Activated T-helper 2 cell treated with anti-CD3 and anti-CD28 coated beads, Interferon-gamma antibody, Interleukin-2, Interleukin-4, amounts not matched to agents 10 μg/mL and 5 μg/mL and 100 μg/mL, durations not matched to agents 14 hours and 24 hours and 36 hours (primary cell): Measurements from ENCODE around the gene STAT6. TPM values are rescaled to one million over a fixed set of nuclear protein-coding genes. Genes with fewer than 3 reads are reported as not detected.
A peak's percentile ranks its signal among the peaks of the same experiment; 100 is the strongest.

Experiments used
- DNase-seq: peaks from one replicate; pipeline ENCODE4 v3.0.0; 2021; ENCODE audit warnings: low spot score
- H3K27ac Mint-ChIP-seq: one replicate; pipeline ENCODE4 v1.8.0; 2021; ENCODE audit warnings: mixed read lengths
- H3K27me3 Mint-ChIP-seq: one replicate; pipeline ENCODE4 v1.8.0; 2021; ENCODE audit warnings: low read depth, mixed read lengths
- H3K36me3 Mint-ChIP-seq: one replicate; pipeline ENCODE4 v1.8.0; 2021; ENCODE audit warnings: low read depth, mixed read lengths
- H3K4me1 Mint-ChIP-seq: one replicate; pipeline ENCODE4 v1.8.0; 2021; ENCODE audit warnings: low read depth, mixed read lengths
- H3K4me3 Mint-ChIP-seq: one replicate; pipeline ENCODE4 v1.8.0; 2021; ENCODE audit warnings: low read depth, mild to moderate bottlenecking, moderate library complexity, mixed read lengths
- H3K9me3 Mint-ChIP-seq: one replicate; pipeline ENCODE4 v1.8.0; 2021; ENCODE audit warnings: mixed read lengths
- intact Hi-C: fragments of 100-400 bp; cut with micrococcal nuclease; formaldehyde crosslinking; loops from one replicate; pipeline ENCODE4 v1.15.1; 2023
- total RNA-seq: library from RNA; stranded (reverse); gene quantifications from 2 replicates; pipeline ENCODE4 v1.2.3, GENCODE V29; 2022

The STAT6 gene
- total RNA-seq, 1 donor from 2014 or later = 341 TPM

DNA sequence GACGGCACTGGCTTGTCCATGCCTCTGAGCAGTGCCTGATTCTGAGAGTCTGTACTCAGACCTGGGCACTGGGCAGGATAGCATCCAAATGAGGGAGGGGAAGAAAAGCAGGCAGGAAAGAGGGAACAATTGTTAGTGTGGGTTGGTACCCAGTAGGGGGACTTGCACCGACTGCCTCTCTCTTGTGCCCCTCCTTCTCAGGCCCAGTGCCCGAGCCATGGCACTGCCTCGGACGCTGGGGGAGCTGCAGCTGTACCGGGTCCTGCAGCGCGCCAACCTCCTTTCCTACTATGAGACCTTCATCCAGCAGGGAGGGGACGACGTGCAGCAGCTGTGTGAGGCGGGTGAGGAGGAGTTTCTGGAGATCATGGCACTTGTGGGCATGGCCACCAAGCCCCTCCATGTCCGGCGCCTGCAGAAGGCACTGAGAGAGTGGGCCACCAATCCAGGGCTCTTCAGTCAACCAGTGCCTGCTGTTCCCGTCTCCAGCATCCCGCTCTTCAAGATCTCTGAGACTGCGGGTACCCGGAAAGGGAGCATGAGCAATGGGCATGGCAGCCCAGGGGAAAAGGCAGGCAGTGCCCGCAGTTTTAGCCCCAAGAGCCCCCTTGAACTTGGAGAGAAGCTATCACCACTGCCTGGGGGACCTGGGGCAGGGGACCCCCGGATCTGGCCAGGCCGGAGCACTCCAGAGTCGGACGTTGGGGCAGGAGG lies 20.1 kb downstream of the STAT6 start:
- intact Hi-C loops = no loop called here
- H3K4me1 Mint-ChIP-seq = peaks cover 59% of the 10 kb centered on the region
- peak overlapping the region; percentile 99 for H3K4me3 Mint-ChIP-seq
- no peaks in the 10 kb centered on the region for H3K9me3 Mint-ChIP-seq
- no peaks in the 10 kb centered on the region for H3K27me3 Mint-ChIP-seq
- DNase-seq = no peak
- peak overlapping the region; percentile 59 for H3K27ac Mint-ChIP-seq
- H3K36me3 Mint-ChIP-seq = peaks cover 69% of the 10 kb centered on the region

DNA sequence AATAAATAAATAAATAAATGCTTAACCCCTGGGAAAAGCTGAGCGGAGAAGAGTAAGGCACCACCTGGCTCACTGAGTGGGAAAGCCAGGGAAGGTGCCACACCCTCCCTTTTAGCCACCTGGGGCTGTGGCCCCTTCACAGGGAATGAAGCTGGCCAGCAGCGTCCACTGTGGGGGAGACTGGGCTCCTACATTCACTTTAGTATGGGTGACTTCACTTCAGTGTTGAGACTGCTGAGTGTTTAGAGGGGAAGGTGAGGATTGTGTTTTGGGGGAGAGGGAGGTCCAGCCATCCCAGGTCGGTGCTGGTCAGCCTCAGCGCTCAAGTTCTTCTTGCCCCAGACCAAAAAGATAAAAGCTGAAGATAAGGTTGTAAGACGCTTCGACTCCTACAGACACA lies 20.7 kb downstream of the STAT6 start:
- Mint-ChIP-seq H3K36me3 (peaks cover 63% of the 10 kb centered on the region), H3K27ac (peak overlapping the region; percentile 59), H3K4me3 (peak overlapping the region; percentile 99), H3K4me1 (peaks cover 64% of the 10 kb centered on the region), H3K9me3 (no peaks in the 10 kb centered on the region), H3K27me3 (no peaks in the 10 kb centered on the region)
- intact Hi-C loops = no loop called here
- no peak for DNase-seq

- H3K27ac Mint-ChIP-seq = peak overlapping the region; percentile 88
- H3K36me3 Mint-ChIP-seq = peaks cover 59% of the 10 kb centered on the region
- peak; percentile 54 for DNase-seq
- no peaks in the 10 kb centered on the region for H3K27me3 Mint-ChIP-seq
- H3K4me3 Mint-ChIP-seq = peak overlapping the region; percentile 99
- H3K9me3 Mint-ChIP-seq = no peaks in the 10 kb centered on the region
- peaks cover 65% of the 10 kb centered on the region for H3K4me1 Mint-ChIP-seq
- intact Hi-C loops = loop anchor here (1.0 to 5.0 kb wide), 4 partner anchors 20 to 452 kb away; partner anchors contain the start of genes DDIT3, MBD6 and SHMT2
Measured at GRCh38 chr12:57089271-57090245, 21.6 kb downstream of the STAT6 start.

GRCh38 chr12:57088354-57089270 lies 22.6 kb downstream of the STAT6 start, which contains the start of gene NAB2:
Gene NAB2, plus strand, starts transcription at chr12:57089114. Its CDS starts 158 bp downstream, at chr12:57089272.
- Mint-ChIP-seq H3K27ac (peak within 1 kb of the TSS; percentile 98), H3K36me3 (peaks cover 54% of the 10 kb centered on the region), H3K9me3 (no peaks in the 10 kb centered on the region), H3K4me3 (peak within 1 kb of the TSS; percentile 99), H3K27me3 (no peaks in the 10 kb centered on the region), H3K4me1 (peaks cover 62% of the 10 kb centered on the region)
- peak; percentile 91 for DNase-seq
- intact Hi-C loops = loop anchor here (1.0 to 5.0 kb wide), 6 partner anchors 10 to 451 kb away; partner anchors contain the start of genes DDIT3, MBD6, NEMP1 and PTGES3

GRCh38 chr12:57087691-57088353 lies 23.3 kb downstream of the STAT6 start:
- peaks cover 60% of the 10 kb centered on the region for H3K4me1 Mint-ChIP-seq
- H3K4me3 Mint-ChIP-seq = peak overlapping the region; percentile 94
- H3K27ac Mint-ChIP-seq = peak overlapping the region; percentile 98
- no peaks in the 10 kb centered on the region for H3K9me3 Mint-ChIP-seq
- intact Hi-C loops = loop anchor here (1.0 to 5.0 kb wide), 8 partner anchors 10 to 451 kb away; partner anchors contain the start of genes DDIT3, MBD6, NACA and NEMP1
- DNase-seq = peak; percentile 61
- peaks cover 46% of the 10 kb centered on the region for H3K36me3 Mint-ChIP-seq
- H3K27me3 Mint-ChIP-seq = no peaks in the 10 kb centered on the region

DNA sequence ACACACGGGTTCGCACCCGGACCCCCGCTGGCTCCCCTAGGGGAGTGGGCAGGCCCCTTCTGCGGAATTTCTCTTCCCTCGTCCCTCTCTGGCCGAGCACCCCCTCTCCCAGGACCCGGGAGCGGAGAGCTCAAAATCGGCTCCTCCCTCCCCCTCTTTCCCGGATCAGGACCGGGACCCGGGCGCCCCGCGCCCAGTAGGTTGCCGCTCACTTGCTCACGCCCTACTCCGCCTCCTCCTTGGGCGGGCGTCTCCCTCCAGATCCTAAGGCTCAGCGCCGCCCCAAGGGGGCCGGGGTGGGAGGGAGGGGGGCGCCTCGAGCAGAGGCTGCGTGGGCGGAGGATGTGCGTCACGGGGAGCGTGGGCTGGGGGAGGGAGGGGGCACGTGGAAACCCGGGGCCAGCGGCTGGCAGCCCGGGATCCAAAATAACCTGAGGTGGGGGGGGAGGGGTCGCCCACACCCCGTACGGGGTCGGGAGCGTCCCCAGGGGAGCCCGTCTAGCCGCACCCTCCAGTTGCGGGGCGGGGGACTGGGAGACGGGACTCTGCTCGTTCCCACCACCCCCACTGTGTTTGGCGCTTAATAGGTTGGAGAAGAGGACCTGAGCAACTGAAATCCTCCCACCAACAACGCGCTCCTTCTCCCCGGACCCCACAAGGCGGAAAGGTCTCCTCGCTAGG lies 24.0 kb downstream of the STAT6 start:
- Mint-ChIP-seq H3K4me3 (peak overlapping the region; percentile 94), H3K9me3 (no peaks in the 10 kb centered on the region), H3K4me1 (peaks cover 53% of the 10 kb centered on the region), H3K27me3 (no peaks in the 10 kb centered on the region), H3K27ac (peak overlapping the region; percentile 98), H3K36me3 (peaks cover 39% of the 10 kb centered on the region)
- DNase-seq = peak; percentile 73
- intact Hi-C loops = loop anchor here (1.0 to 5.0 kb wide), 6 partner anchors 22 to 450 kb away; partner anchors contain the start of genes DDIT3, MBD6, NACA and SHMT2

- DNase-seq = no peak
- Mint-ChIP-seq H3K4me1 (peaks cover 47% of the 10 kb centered on the region), H3K4me3 (peak overlapping the region; percentile 89), H3K36me3 (peaks cover 33% of the 10 kb centered on the region), H3K27me3 (no peaks in the 10 kb centered on the region), H3K27ac (peak overlapping the region; percentile 98), H3K9me3 (no peaks in the 10 kb centered on the region)
- intact Hi-C loops = loop anchor here (1.0 to 5.0 kb wide), 6 partner anchors 22 to 449 kb away; partner anchors contain the start of genes DDIT3, MBD6, NACA and SHMT2
Measured at GRCh38 chr12:57086493-57087009, 24.6 kb downstream of the STAT6 start.

DNA sequence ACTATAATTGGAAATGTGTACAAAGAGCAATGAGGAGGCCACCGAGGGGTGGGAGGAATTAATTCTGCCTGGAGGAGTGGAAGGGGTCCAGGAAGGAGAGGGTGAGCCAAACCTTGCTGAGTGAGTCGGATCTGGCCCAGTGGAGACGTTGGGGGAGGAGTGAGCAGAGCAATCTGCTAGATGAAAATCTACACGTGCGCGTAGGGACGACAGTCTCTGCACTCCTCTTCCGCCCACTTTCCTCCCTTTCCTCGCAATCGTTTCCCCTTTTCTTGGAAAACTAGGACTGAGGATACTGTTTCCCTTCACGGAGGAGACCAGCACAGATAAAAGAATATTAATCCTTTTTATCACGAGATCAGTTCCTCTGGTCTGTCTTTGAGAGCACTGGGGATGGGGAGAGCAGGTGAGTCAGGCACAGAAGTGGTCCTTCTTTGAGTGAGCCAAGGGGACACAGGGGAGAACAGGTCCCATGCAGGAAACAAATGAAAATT lies 25.1 kb downstream of the STAT6 start:
- intact Hi-C loops = loop anchor here (2.0 to 5.0 kb wide), 5 partner anchors 21 to 449 kb away; partner anchors contain the start of genes DDIT3, MBD6, NACA and SHMT2
- peaks cover 45% of the 10 kb centered on the region for H3K4me1 Mint-ChIP-seq
- H3K36me3 Mint-ChIP-seq = peaks cover 30% of the 10 kb centered on the region
- H3K4me3 Mint-ChIP-seq = peak overlapping the region; percentile 89
- no peaks in the 10 kb centered on the region for H3K27me3 Mint-ChIP-seq
- peak overlapping the region; percentile 98 for H3K27ac Mint-ChIP-seq
- DNase-seq = no peak
- no peaks in the 10 kb centered on the region for H3K9me3 Mint-ChIP-seq

DNA sequence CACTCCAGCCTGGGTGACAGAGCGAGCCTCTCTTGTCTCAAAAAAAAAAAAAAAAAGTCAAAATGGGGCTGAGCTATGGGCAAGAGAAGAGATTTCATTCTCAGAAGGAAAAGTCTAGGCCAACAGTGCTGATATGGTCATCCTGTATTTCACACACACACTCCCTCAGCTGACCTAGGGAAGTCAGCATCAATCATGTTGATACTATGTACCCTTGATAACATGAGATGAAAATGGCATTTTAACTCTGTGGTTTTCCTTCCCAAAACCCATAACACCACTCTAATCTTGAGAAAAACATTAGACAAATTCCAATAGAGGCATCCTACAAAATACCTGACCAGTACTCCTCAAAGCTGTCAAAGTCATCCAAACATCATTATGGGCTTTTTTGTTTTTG lies 30.3 kb downstream of the STAT6 start:
- peaks cover 35% of the 10 kb centered on the region for H3K36me3 Mint-ChIP-seq
- DNase-seq = no peak
- H3K4me1 Mint-ChIP-seq = peaks cover 37% of the 10 kb centered on the region
- H3K9me3 Mint-ChIP-seq = no peaks in the 10 kb centered on the region
- intact Hi-C loops = no loop called here
- no peaks in the 10 kb centered on the region for H3K27me3 Mint-ChIP-seq
- peak overlapping the region; percentile 19 for H3K27ac Mint-ChIP-seq
- H3K4me3 Mint-ChIP-seq = no peak overlapping the region

DNA sequence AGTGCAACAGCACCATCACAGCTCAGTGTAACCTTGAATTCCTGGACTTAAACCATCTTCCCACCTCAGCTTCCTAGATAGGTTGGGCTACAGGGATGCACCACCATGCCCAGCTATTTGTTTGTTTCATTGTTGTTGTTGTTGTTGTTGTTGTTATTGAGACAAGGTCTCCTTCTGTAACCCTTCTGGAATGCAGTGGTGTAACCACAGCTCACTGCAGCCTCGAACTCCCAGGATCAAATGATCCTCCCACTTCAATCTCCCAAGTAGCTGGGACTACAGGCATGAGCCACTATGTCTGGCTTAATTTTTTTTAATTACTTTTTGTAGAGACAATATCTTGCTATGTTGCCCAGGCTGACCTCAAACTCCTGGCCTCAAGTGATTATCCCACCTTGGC lies 31.3 kb downstream of the STAT6 start:
- no peaks in the 10 kb centered on the region for H3K9me3 Mint-ChIP-seq
- DNase-seq = no peak
- intact Hi-C loops = loop anchor here (2.0 kb wide), 3 partner anchors 15 to 559 kb away; partner anchors contain the start of genes NACA and RBMS2
- H3K36me3 Mint-ChIP-seq = peaks cover 34% of the 10 kb centered on the region
- H3K27me3 Mint-ChIP-seq = no peaks in the 10 kb centered on the region
- H3K4me3 Mint-ChIP-seq = peak overlapping the region; percentile 34
- peak overlapping the region; percentile 98 for H3K27ac Mint-ChIP-seq
- peaks cover 28% of the 10 kb centered on the region for H3K4me1 Mint-ChIP-seq
